HG03196 (cell line): ENCODE measurements around the gene SLC11A1.
A peak's percentile ranks its signal among the peaks of the same experiment; 100 is the strongest.

Source experiments
- ATAC-seq: cut with Tn5 transposase; IDR thresholded peaks from one replicate; pipeline ENCODE4 v1.9.1; 2021; ENCODE audit not compliant: unreplicated experiment

Gene SLC11A1

GRCh38 chr2:218404351-218405085 is 22.4 kb downstream of the SLC11A1 start:
- ATAC-seq: no peak

- no peak for ATAC-seq
Measured at GRCh38 chr2:218405086-218405745, 23.1 kb downstream of the SLC11A1 start.

GRCh38 chr2:218405746-218406208 is 23.7 kb downstream of the SLC11A1 start:
- peak; percentile 2 for ATAC-seq

GRCh38 chr2:218406209-218406948 is 24.3 kb downstream of the SLC11A1 start:
- peak; percentile 69 for ATAC-seq

- ATAC-seq: peak; percentile 8
Measured at GRCh38 chr2:218406949-218407618, 25.0 kb downstream of the SLC11A1 start.

- ATAC-seq: no peak
Measured at GRCh38 chr2:218407717-218408116, 25.6 kb downstream of the SLC11A1 start.

GRCh38 chr2:218418321-218418716 is 36.2 kb downstream of the SLC11A1 start:
- ATAC-seq: no peak

GRCh38 chr2:218418717-218419458 is 36.8 kb downstream of the SLC11A1 start, which contains the start of gene VIL1:
VIL1 (plus strand) TSS chr2:218419123; CDS start chr2:218423779, 4,656 bp downstream.
- ATAC-seq: no peak

GRCh38 chr2:218419630-218420216 is 37.6 kb downstream of the SLC11A1 start:
- no peak for ATAC-seq

GRCh38 chr2:218421027-218421426 is 39.0 kb downstream of the SLC11A1 start:
- no peak for ATAC-seq

GRCh38 chr2:218422403-218423086 is 40.5 kb downstream of the SLC11A1 start:
- no peak for ATAC-seq

- ATAC-seq: no peak
Measured at GRCh38 chr2:218423584-218423983, 41.5 kb downstream of the SLC11A1 start.

GRCh38 chr2:218425531-218425930 is 43.5 kb downstream of the SLC11A1 start:
- no peak for ATAC-seq

GRCh38 chr2:218427741-218428140 is 45.7 kb downstream of the SLC11A1 start:
- ATAC-seq: no peak

- ATAC-seq: no peak
Measured at GRCh38 chr2:218428846-218429558, 46.9 kb downstream of the SLC11A1 start.

GRCh38 chr2:218429911-218430692 is 48.0 kb downstream of the SLC11A1 start:
- ATAC-seq: no peak

- ATAC-seq: no peak
Measured at GRCh38 chr2:218430721-218431120, 48.6 kb downstream of the SLC11A1 start.

GRCh38 chr2:218431878-218432277 is 49.8 kb downstream of the SLC11A1 start:
- ATAC-seq: no peak
